MM.1S (cell line): ENCODE measurements around the gene STK32C.

Source experiments
- DNase-seq: peaks from one replicate; pipeline ENCODE4 v3.0.0-alpha.2; 2015
- H2AFZ ChIP-seq: fragments of 300-600 bp; sonication (generic); 2 replicates; pipeline ENCODE4 v1.6.0; 2016; ENCODE audit warnings: antibody characterized with exemption, low read length
- H3F3A ChIP-seq: fragments of 300-600 bp; sonication (generic); 2 replicates; pipeline ENCODE4 v1.6.1; 2016; ENCODE audit warnings: mild to moderate bottlenecking, antibody characterized with exemption, low read length, moderate library complexity, mixed read lengths; ENCODE audit not compliant: insufficient read depth
- H3K27ac ChIP-seq: fragments of 300-600 bp; sonication (generic); 2 replicates; pipeline ENCODE4 v1.5.1; 2016; ENCODE audit warnings: mild to moderate bottlenecking, low read length
- H3K27me3 ChIP-seq: fragments of 300-600 bp; sonication (generic); replicated peaks from 2 replicates; pipeline ENCODE4 v1.6.0; 2016; ENCODE audit warnings: low read length; ENCODE audit not compliant: insufficient read depth
- H3K36me3 ChIP-seq: fragments of 300-600 bp; sonication (generic); replicated peaks from 2 replicates; pipeline ENCODE4 v1.6.1; 2016; ENCODE audit warnings: mild to moderate bottlenecking, low read length, mixed read lengths; ENCODE audit not compliant: insufficient read depth
- H3K4me1 ChIP-seq: fragments of 300-600 bp; sonication (generic); 2 replicates; pipeline ENCODE4 v1.6.1; 2016; ENCODE audit warnings: low read length, mixed read lengths
- H3K4me2 ChIP-seq: fragments of 300-600 bp; sonication (generic); 2 replicates; pipeline ENCODE4 v1.6.0; 2016; ENCODE audit warnings: low read depth, low read length
- H3K4me3 ChIP-seq: fragments of 300-600 bp; sonication (generic); 2 replicates; pipeline ENCODE4 v1.5.1; 2016; ENCODE audit warnings: low read length, mixed read lengths
- H3K79me2 ChIP-seq: fragments of 300-600 bp; sonication (generic); 2 replicates; pipeline ENCODE4 v1.6.1; 2016; ENCODE audit warnings: mixed run types, low read length, mixed read lengths
- H3K9ac ChIP-seq: fragments of 300-600 bp; sonication (generic); 2 replicates; pipeline ENCODE4 v1.6.1; 2016; ENCODE audit warnings: low read length, mixed read lengths
- H3K9me2 ChIP-seq: fragments of 300-600 bp; sonication (generic); replicated peaks from 2 replicates; pipeline ENCODE4 v1.6.1; 2016; ENCODE audit warnings: mild to moderate bottlenecking, low read length, mixed read lengths; ENCODE audit not compliant: insufficient read depth
- H3K9me3 ChIP-seq: fragments of 300-600 bp; sonication (generic); replicated peaks from 2 replicates; pipeline ENCODE4 v1.6.1; 2016; ENCODE audit warnings: mild to moderate bottlenecking, low read length, mixed read lengths; ENCODE audit not compliant: insufficient read depth
- H4K20me1 ChIP-seq: fragments of 300-600 bp; sonication (generic); 2 replicates; pipeline ENCODE4 v1.6.1; 2016; ENCODE audit warnings: mild to moderate bottlenecking, low read length, moderate library complexity, mixed read lengths; ENCODE audit not compliant: insufficient read depth
- EZH2 ChIP-seq: fragments of 300-600 bp; sonication (generic); optimal IDR thresholded peaks from 2 replicates; pipeline ENCODE3; 2017; ENCODE audit warnings: low read depth, mild to moderate bottlenecking, antibody characterized with exemption, low read length, mixed read lengths
- EZH2phosphoT487 ChIP-seq: fragments of 300-600 bp; sonication (generic); IDR thresholded peaks from 2 replicates; pipeline ENCODE4 v1.6.1; 2018; ENCODE audit warnings: antibody characterized with exemption, low read length
- TF ChIP-seq, protein P1 (sequence below): fragments of 300-600 bp; sonication (generic); IDR thresholded peaks from 2 replicates; pipeline ENCODE4 v1.5.1; 2016; ENCODE audit warnings: antibody characterized with exemption, low read length, mixed read lengths

STK32C gene

DNA sequence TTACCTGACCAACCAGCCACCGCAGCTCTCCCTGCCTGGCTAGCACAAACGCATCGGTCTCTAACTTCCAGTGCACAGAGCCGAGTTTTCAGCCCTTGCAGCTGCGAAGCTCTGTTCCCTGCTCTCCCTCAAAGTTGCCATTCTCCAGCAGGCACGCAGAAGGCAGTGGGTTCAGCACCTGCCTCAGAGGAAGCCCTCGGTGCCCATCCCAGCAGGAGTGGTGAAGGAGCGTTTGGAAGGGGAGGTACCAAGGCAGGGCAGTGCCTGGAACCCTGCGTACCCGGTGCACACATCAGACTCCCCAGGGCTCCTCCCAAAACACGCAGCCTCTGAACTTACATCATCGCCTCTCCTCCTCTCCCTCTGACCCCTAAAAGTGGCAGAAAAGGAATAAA, 1.7 kb upstream of the STK32C start:
- Histone ChIP-seq H4K20me1 (no peaks in the 10 kb centered on the region), H3K4me2 (no peak overlapping the region)

DNA sequence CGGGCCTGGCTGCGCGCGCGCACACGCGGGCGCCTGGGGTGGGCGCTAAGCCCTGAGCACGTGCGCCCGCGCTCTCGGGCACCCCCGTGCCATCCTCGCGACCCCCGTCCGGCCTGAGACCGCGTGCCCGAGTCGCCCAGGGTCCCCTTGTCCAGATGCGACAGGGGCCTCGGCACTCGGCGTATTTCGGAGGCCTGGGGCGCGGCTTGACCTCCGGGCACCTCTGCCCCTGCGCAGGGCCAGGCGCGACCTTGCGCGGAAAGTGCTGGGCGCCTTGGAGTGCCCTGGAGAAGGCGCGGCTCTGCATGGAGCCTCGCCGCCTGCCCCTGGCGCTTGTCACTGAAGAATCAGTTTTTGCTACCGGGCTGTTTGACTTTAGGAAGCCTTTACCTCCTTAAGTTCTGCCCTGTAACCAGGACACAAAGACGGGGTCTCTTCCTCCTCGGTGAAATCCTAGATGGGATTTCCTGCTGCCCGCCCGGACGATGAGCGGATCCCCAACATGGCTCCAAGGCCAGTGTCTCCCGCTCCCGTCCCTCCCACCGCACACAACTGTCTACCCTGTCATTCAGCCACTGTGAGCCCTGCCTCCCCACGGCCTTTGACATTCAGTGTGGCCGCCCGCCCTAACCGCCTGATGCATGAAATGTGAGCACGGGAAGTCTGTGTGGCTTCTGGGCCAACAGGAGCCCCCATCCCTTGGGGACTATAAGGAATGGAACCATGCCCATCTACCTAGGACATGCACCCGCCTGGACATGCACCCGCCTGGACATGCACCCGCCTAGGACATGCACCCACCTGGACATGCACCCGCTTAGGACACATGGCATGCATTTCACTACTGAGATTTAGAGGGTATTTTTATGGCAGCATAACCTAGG, 1.1 kb upstream of the STK32C start:
- no peaks in the 10 kb centered on the region for H3K36me3 ChIP-seq
- H3K79me2 ChIP-seq, result peaks cover 29% of the 10 kb centered on the region
- no peaks in the 10 kb centered on the region for H4K20me1 ChIP-seq
- H3K4me3 ChIP-seq, result peak overlapping the region; percentile 57; the same call in 1 of the 2 replicates
- no peak overlapping the region for H2AFZ ChIP-seq
- no peaks in the 10 kb centered on the region for H3K27me3 ChIP-seq
- H3K9me3 ChIP-seq, result no peaks in the 10 kb centered on the region
- peak overlapping the region; percentile 45; the same call in 1 of the 2 replicates for H3K4me2 ChIP-seq
- no peak overlapping the region for H3K9ac ChIP-seq
- H3K9me2 ChIP-seq, result no peaks in the 10 kb centered on the region
- peaks cover 11% of the 10 kb centered on the region for H3F3A ChIP-seq
- no peak for DNase-seq
- TF ChIP-seq, protein P1, sequence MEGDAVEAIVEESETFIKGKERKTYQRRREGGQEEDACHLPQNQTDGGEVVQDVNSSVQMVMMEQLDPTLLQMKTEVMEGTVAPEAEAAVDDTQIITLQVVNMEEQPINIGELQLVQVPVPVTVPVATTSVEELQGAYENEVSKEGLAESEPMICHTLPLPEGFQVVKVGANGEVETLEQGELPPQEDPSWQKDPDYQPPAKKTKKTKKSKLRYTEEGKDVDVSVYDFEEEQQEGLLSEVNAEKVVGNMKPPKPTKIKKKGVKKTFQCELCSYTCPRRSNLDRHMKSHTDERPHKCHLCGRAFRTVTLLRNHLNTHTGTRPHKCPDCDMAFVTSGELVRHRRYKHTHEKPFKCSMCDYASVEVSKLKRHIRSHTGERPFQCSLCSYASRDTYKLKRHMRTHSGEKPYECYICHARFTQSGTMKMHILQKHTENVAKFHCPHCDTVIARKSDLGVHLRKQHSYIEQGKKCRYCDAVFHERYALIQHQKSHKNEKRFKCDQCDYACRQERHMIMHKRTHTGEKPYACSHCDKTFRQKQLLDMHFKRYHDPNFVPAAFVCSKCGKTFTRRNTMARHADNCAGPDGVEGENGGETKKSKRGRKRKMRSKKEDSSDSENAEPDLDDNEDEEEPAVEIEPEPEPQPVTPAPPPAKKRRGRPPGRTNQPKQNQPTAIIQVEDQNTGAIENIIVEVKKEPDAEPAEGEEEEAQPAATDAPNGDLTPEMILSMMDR, result no peak
- no peak for TF ChIP-seq EZH2phosphoT487
- no peak for TF ChIP-seq EZH2
- H3K27ac ChIP-seq, result no peak overlapping the region
- peaks cover 17% of the 10 kb centered on the region; the same call in 1 of the 2 replicates for H3K4me1 ChIP-seq

More for the DNA sequence above, 1.7 kb upstream of the STK32C start:
- no peaks in the 10 kb centered on the region for H3K9me2 ChIP-seq
- H3K27ac ChIP-seq, result no peak overlapping the region
- no peak overlapping the region for H2AFZ ChIP-seq
- no peak overlapping the region for H3K4me3 ChIP-seq
- H3K27me3 ChIP-seq, result no peaks in the 10 kb centered on the region
- TF ChIP-seq EZH2phosphoT487 (no peak), EZH2 (no peak)
- no peak overlapping the region for H3K9ac ChIP-seq
- peaks cover 5% of the 10 kb centered on the region for H3F3A ChIP-seq
- no peaks in the 10 kb centered on the region for H3K9me3 ChIP-seq
- H3K79me2 ChIP-seq, result peaks cover 29% of the 10 kb centered on the region
- DNase-seq, result no peak
- no peaks in the 10 kb centered on the region for H3K36me3 ChIP-seq
- H3K4me1 ChIP-seq, result peaks cover 15% of the 10 kb centered on the region; the same call in 1 of the 2 replicates

DNA sequence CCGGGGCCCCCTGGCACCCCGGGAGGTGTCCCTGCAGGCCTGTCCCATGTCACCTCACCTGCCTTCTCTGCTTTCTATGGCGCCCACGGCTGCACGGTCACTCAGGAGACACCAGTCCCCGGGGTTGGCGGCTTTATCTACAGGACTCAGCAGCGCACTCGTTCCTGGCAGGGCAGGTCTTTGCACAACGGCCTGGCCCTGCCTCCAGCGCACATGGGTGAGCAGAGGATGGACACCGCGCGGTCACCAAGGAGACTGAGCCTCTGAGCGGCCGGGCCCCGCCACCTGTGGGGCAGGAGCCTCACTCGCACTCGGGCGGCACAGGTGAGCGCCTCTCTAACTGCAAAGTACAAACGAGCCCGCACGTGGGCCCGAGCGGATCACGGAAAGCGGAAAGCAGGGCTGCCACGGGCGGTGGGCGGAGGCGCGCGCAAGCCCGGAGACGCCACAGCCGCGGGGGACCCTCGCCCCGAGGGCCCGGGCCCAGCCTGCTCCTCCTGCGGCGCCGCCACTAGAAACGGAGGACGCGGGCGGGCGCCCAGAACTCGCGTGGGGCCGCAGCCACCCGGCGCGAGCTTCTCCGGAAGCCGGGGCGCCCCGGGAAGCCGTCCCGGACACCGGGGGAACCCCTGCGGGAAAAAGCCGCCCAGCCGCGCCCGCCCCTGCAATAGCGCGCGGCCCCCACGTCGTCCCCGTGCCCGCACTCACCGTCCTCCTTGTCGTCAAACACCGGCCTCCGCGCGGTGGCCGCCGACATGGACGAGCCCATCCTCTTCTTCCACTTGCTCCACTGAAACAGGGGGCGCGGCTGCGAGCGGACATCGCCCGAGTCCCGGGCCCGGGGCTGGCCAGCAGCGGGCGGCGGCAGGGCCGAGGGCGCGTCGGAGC, 642 bp downstream of the STK32C start:
- no peaks in the 10 kb centered on the region for H3K27me3 ChIP-seq
- TF ChIP-seq EZH2 (no peak), EZH2phosphoT487 (no peak)
- TF ChIP-seq, protein P1, result no peak
- no peak for DNase-seq
- H3K27ac ChIP-seq, result no peak overlapping the region
- H3F3A ChIP-seq, result peaks cover 19% of the 10 kb centered on the region
- H3K9me2 ChIP-seq, result no peaks in the 10 kb centered on the region
- peak overlapping the region; percentile 50; the same call in 1 of the 2 replicates for H3K4me2 ChIP-seq
- H3K79me2 ChIP-seq, result peaks cover 40% of the 10 kb centered on the region
- no peaks in the 10 kb centered on the region for H3K36me3 ChIP-seq
- H3K4me1 ChIP-seq, result peaks cover 23% of the 10 kb centered on the region
- no peaks in the 10 kb centered on the region for H4K20me1 ChIP-seq
- H3K4me3 ChIP-seq, result peak overlapping the region; percentile 58
- no peak overlapping the region for H2AFZ ChIP-seq
- H3K9me3 ChIP-seq, result no peaks in the 10 kb centered on the region
- peak overlapping the region; percentile 29; the same call in 1 of the 2 replicates for H3K9ac ChIP-seq
